ENCODE results near the gene SMOC1. TPM values are rescaled to one million over a fixed set of nuclear protein-coding genes. Genes with fewer than 3 reads are reported as not detected.

The SMOC1 gene
- total RNA-seq, 1 donor from 2014 or later, result not detected

GRCh38 chr14:69850086-69850735 lies 29.0 kb upstream of the SMOC1 start:
- Mint-ChIP-seq H3K4me3 (no peak overlapping the region), H3K27me3 (peaks cover 18% of the 10 kb centered on the region), H3K9me3 (no peaks in the 10 kb centered on the region), H3K36me3 (ENCODE audit: low read depth) (no peaks in the 10 kb centered on the region), H3K27ac (no peak overlapping the region), H3K4me1 (no peaks in the 10 kb centered on the region)
- no peak for TF ChIP-seq CTCF (IDR thresholded peaks at IDR 0.05)
- no peak for DNase-seq
- intact Hi-C loops (cut with micrococcal nuclease), result no loop called here
- no peak for ATAC-seq (ENCODE audit: low read depth)
- CTCF ChIA-PET, result no interaction called here
- POLR2A ChIA-PET, result no interaction called here

- Mint-ChIP-seq H3K4me3 (no peak overlapping the region), H3K27ac (no peak overlapping the region), H3K9me3 (no peaks in the 10 kb centered on the region), H3K27me3 (peaks cover 18% of the 10 kb centered on the region), H3K4me1 (no peaks in the 10 kb centered on the region), H3K36me3 (ENCODE audit: low read depth) (no peaks in the 10 kb centered on the region)
- intact Hi-C loops (cut with micrococcal nuclease), result no loop called here
- ATAC-seq (ENCODE audit: low read depth) (no peak), DNase-seq (no peak)
- ChIA-PET POLR2A (no interaction called here), CTCF (no interaction called here)
- TF ChIP-seq CTCF (IDR thresholded peaks at IDR 0.05), result no peak
Observed at GRCh38 chr14:69850736-69851112, 28.5 kb upstream of the SMOC1 start.

GRCh38 chr14:69852531-69853321 lies 26.5 kb upstream of the SMOC1 start:
- H3K9me3 Mint-ChIP-seq, result no peaks in the 10 kb centered on the region
- CTCF ChIA-PET, result no interaction called here
- peaks cover 18% of the 10 kb centered on the region for H3K27me3 Mint-ChIP-seq
- ATAC-seq (ENCODE audit: low read depth), result no peak
- no peak overlapping the region for H3K27ac Mint-ChIP-seq
- no peaks in the 10 kb centered on the region for H3K4me1 Mint-ChIP-seq
- no peak for DNase-seq
- intact Hi-C loops (cut with micrococcal nuclease), result no loop called here
- H3K4me3 Mint-ChIP-seq, result no peak overlapping the region
- no peak for TF ChIP-seq CTCF (IDR thresholded peaks at IDR 0.05)
- no peaks in the 10 kb centered on the region for H3K36me3 Mint-ChIP-seq (ENCODE audit: low read depth)
- POLR2A ChIA-PET, result no interaction called here

- H3K9me3 Mint-ChIP-seq, result no peaks in the 10 kb centered on the region
- no peak overlapping the region for H3K4me3 Mint-ChIP-seq
- ATAC-seq (ENCODE audit: low read depth) (no peak), DNase-seq (no peak)
- CTCF ChIA-PET, result no interaction called here
- no peak overlapping the region for H3K27ac Mint-ChIP-seq
- intact Hi-C loops (cut with micrococcal nuclease), result no loop called here
- H3K4me1 Mint-ChIP-seq, result no peaks in the 10 kb centered on the region
- H3K36me3 Mint-ChIP-seq (ENCODE audit: low read depth), result no peaks in the 10 kb centered on the region
- no peak for TF ChIP-seq CTCF (IDR thresholded peaks at IDR 0.05)
- peaks cover 15% of the 10 kb centered on the region for H3K27me3 Mint-ChIP-seq
- POLR2A ChIA-PET, result no interaction called here
Observed at GRCh38 chr14:69853774-69854173, 25.4 kb upstream of the SMOC1 start.

GRCh38 chr14:69854598-69854997 lies 24.6 kb upstream of the SMOC1 start:
- ChIA-PET CTCF (no interaction called here), POLR2A (no interaction called here)
- H3K27ac Mint-ChIP-seq, result no peak overlapping the region
- H3K9me3 Mint-ChIP-seq, result no peaks in the 10 kb centered on the region
- peaks cover 16% of the 10 kb centered on the region for H3K27me3 Mint-ChIP-seq
- no peak for TF ChIP-seq CTCF (IDR thresholded peaks at IDR 0.05)
- H3K4me1 Mint-ChIP-seq, result no peaks in the 10 kb centered on the region
- intact Hi-C loops (cut with micrococcal nuclease), result no loop called here
- ATAC-seq (ENCODE audit: low read depth) (no peak), DNase-seq (no peak)
- H3K36me3 Mint-ChIP-seq (ENCODE audit: low read depth), result no peaks in the 10 kb centered on the region
- no peak overlapping the region for H3K4me3 Mint-ChIP-seq

Measured in activated B cell treated with CpG ODN at 0.5 μM for 24 hours (primary cell).